GM06990 (cell line): Measurements from ENCODE around the gene CFAP92.
A peak's percentile ranks its signal among the peaks of the same experiment; 100 is the strongest.

ENCODE experiments used
- DNase-seq: peaks from one replicate; pipeline ENCODE4 v3.0.0-alpha.2; 2011; ENCODE audit not compliant: insufficient read length; ENCODE audit errors: extremely low read depth
- H3K27me3 ChIP-seq: replicated peaks from 2 replicates; pipeline ENCODE4 v1.6.0; 2011; ENCODE audit warnings: low read length; ENCODE audit not compliant: control insufficient read depth, insufficient read depth
- H3K36me3 ChIP-seq: 2 replicates; pipeline ENCODE4 v1.5.1; 2011; ENCODE audit warnings: low read length; ENCODE audit not compliant: control insufficient read depth, insufficient read depth
- H3K4me3 ChIP-seq: replicated peaks from 2 replicates; pipeline ENCODE4 v1.5.1; 2011; ENCODE audit warnings: low read depth, mild to moderate bottlenecking, control low read depth, low read length
- TF ChIP-seq, protein P1 (sequence below): IDR thresholded peaks from 2 replicates; pipeline ENCODE4 v1.5.1; 2011; ENCODE audit warnings: low read length, control low read depth, mild to moderate bottlenecking, inconsistent platforms; ENCODE audit not compliant: insufficient read depth, poor library complexity, severe bottlenecking

Gene CFAP92, protein sequence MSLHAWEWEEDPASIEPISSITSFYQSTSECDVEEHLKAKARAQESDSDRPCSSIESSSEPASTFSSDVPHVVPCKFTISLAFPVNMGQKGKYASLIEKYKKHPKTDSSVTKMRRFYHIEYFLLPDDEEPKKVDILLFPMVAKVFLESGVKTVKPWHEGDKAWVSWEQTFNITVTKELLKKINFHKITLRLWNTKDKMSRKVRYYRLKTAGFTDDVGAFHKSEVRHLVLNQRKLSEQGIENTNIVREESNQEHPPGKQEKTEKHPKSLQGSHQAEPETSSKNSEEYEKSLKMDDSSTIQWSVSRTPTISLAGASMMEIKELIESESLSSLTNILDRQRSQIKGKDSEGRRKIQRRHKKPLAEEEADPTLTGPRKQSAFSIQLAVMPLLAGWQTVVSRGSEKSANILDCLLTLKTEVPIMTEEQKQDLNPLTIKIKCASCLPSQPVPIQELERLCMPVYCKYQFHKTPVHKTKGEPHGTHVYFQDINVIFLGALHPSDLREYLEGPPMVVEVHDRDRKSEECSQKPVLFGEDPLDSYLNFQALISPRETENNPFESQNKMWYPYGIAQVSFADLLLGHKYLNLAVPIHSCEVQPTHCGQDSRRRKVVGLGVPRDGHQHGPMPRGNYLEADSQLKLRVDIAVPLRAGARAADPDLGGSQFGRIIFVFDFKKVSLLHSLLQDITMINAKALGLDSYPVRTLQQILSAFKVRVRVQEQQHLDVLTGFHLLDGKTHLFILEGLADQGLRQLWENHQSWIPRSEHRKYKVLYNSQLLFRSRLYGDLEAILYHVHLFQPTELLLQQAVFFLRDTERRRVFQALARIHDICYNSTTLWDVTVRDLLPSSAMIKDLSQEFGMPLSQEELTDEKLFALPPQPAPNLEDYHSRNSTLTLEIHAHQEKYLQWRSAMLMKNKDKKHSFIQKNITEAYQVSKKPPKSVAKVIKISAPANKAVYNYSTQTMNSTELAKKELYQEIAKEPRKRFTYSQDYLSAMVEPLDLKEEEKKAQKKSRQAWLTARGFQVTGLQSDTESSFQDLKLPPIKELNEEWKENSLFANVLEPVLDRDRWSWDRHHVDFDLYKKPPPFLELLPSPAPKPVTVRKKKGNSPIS

DNA sequence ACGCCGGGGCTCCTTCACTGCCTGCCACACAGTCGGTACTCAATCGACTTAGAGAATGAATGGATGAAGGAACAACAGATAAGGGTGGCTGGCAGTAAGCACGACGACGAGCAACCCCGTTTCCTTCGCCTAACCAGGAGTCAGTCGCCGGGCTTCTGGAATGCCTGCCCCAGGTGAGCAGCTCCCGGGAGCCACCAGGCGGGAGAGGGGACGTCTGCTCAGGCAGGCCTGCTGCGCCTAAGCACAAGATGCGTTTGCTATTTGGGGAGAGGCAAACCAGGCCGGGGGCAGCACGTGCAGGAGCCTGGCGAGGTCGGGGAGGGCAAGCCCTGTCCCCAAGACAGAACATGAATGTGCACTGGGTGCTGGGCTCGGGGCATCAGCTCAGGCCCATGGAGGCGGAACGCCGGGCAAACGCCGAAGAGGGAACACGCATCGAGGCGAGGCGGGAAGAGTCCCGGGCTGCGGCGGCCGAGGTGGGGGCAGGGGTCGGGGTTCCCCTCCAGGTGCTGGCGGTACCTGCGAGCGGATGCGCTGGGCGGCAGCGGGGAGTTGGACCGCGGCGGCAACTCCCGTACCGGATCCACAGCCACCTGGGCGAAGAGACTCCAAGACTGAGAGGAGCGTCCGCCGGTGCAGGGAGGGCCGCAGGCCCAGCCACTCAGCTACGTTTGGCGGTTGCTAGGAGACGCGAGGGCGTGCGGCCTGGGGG, at the start of gene CFAP92:
TSS of gene CFAP92 (minus strand) at position 616 of the 712 bp plus-strand sequence. CDS start 772 bp downstream, outside the sequence.
- DNase-seq: peak; percentile 84
- Histone ChIP-seq H3K4me3 (peak within 1 kb of the TSS; percentile 3), H3K27me3 (no peaks in the 10 kb centered on the region; the same call in 1 of the 2 replicates), H3K36me3 (no peaks in the 10 kb centered on the region)
- TF ChIP-seq, protein P1, sequence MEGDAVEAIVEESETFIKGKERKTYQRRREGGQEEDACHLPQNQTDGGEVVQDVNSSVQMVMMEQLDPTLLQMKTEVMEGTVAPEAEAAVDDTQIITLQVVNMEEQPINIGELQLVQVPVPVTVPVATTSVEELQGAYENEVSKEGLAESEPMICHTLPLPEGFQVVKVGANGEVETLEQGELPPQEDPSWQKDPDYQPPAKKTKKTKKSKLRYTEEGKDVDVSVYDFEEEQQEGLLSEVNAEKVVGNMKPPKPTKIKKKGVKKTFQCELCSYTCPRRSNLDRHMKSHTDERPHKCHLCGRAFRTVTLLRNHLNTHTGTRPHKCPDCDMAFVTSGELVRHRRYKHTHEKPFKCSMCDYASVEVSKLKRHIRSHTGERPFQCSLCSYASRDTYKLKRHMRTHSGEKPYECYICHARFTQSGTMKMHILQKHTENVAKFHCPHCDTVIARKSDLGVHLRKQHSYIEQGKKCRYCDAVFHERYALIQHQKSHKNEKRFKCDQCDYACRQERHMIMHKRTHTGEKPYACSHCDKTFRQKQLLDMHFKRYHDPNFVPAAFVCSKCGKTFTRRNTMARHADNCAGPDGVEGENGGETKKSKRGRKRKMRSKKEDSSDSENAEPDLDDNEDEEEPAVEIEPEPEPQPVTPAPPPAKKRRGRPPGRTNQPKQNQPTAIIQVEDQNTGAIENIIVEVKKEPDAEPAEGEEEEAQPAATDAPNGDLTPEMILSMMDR: no peak

DNA sequence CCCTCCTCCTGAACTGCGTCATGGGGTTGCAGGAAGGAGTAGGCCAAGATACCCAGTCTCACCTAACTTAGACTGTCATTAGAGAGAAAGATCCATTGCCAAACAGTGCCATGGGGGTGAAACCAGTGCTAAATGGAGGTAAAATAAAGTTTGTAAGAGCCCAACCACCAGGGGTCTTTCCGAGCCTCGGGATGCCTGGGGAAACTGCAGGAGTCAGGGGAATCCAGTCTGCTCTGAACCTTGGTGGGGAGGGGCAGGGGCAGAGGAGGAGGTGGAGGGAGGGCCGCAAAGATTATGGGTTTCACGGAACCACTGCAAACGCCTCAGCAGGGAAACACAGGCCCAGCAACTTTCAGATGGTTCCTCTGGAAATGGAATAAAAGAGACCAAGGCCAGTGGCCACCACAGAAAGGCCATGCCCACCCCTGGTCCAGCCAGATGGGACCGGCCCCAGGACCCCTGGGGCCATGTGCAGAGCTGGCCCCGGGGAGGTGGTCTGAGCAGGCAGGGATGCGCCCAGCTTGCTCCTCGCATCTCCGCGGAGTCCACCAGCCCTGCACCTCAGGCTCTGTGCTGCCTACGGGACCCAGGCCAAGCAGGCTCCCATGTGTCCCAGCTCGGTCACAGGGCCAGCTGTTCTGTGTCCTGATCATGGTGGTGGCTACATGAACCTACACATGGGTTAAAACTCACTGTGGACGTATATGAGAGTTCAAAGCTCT, 46.9 kb upstream of the CFAP92 start:
- no peaks in the 10 kb centered on the region; the same call in 1 of the 2 replicates for H3K27me3 ChIP-seq
- no peak overlapping the region for H3K4me3 ChIP-seq
- H3K36me3 ChIP-seq: no peaks in the 10 kb centered on the region
- no peak for DNase-seq
- TF ChIP-seq, protein P1: no peak

DNA sequence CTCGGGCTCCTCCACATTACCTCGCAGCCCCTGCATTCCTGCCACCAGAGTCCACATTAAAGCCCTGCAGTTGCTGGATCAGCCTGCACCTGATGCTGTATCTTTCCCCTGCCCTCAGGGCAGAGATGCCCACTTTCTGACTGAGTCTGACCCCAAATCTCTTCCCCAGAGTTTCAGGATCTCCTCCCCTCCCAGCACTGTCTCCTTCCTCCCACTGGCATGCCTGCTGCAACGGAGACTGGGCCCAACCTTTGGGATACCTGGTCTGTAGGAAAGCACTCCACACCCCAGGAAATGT, 46.1 kb upstream of the CFAP92 start:
- Histone ChIP-seq H3K4me3 (no peak overlapping the region), H3K36me3 (no peaks in the 10 kb centered on the region), H3K27me3 (no peaks in the 10 kb centered on the region; the same call in 1 of the 2 replicates)
- DNase-seq: no peak
- TF ChIP-seq, protein P1: no peak

DNA sequence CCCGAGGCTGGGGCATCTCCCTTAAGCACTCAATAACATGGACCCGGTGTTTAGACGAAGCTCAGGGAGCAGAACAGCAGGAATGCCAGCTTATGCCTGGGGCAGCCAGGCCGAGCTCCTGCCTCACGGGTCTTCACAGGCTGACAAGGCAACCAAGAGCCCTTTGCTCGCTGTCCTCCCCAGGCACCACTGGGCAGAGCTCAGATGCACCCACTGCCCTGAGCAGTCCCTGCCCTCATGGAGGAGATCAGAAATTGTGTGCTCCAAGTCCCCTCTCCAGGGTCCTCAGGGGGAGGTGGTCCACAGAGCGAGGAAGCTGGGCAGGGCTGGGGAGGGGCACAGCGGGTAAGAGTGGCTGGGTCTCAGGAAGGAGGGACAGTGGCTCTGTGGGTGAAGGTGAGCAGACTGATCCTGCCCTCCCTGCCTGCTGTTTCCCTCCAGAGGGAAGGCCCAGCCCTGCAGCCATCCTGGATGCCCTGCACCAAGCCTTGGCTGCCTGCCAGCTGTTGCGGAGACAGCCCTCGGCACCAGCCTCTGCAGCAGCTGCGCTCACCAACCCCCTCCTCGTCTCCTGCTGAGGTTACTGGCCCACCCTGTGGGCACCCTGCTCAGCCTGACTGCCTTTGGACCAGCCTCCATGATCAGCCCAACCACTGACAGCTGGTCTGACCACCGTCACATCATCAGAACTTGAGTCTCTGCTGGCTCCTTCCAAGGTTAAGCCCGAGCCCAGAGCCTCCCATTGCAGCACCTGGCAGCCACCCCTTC, 45.6 kb upstream of the CFAP92 start:
- no peak for DNase-seq
- no peaks in the 10 kb centered on the region; the same call in 1 of the 2 replicates for H3K27me3 ChIP-seq
- H3K4me3 ChIP-seq: no peak overlapping the region
- no peaks in the 10 kb centered on the region for H3K36me3 ChIP-seq
- TF ChIP-seq, protein P1: no peak
